GM21528 (cell line): Measurements from ENCODE around the gene PRDM16.

ENCODE experiments used
- ATAC-seq: cut with Tn5 transposase; IDR thresholded peaks from one replicate; pipeline ENCODE4 v1.9.1; 2021; ENCODE audit warnings: mild to moderate bottlenecking, moderate library complexity; ENCODE audit not compliant: unreplicated experiment, low FRiP score

The PRDM16 gene

DNA sequence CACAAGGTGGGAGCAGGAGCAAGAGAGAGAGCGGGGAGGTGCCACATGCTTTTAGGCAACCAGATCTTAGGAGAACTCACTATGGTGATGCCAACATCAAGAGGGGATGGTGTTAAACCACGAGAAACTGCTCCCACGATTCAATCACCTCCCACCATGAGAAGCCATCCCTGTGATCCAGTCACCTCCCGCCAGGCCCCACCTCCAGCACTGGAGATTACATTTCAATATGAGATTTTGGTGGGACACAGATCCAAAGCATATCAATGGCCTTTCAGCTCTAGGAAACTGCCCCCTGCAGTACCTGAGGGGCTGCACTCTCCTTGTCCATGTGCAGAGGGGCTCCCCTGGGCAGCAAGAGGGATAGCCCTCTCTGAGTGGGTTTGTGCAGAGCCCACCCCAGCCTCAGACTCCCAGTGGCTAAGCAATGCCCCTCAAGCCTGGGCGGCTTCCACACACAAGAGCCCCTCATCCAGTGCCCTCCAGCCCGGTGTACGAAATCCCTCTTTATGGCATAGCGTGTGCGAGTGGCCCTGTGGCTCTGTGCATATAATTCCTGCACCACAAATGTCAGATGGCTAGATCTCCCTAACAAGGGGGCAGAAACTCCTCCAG, 15.5 kb upstream of the PRDM16 start:
- no peak for ATAC-seq

DNA sequence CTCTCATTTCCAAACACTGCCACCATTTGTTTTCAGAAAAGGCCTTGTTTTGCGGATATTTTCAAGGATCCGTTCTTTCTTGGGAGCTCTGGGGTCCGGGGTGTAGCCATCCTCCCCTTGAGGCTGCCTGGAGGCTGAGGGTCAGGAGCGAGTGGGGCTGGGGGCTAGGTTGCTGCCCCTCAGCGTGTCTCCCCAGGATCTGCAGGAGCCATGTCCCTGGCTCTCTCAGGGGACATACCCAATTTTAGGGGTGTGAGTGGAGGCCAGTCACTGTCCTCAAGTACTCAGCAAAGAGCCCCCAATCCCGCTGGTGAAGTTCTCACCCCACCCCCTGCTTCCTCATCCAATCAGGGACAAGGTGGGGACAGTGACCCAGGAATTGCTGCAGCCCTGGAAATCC, 15.0 kb upstream of the PRDM16 start:
- no peak for ATAC-seq

GRCh38 chr1:3054474-3054873, 14.5 kb upstream of the PRDM16 start:
- no peak for ATAC-seq

- no peak for ATAC-seq
These were observed 14.0 kb upstream of the PRDM16 start for GRCh38 chr1:3055051-3055450.

GRCh38 chr1:3056641-3057040, 12.4 kb upstream of the PRDM16 start:
- ATAC-seq = no peak

GRCh38 chr1:3058263-3059030, 10.6 kb upstream of the PRDM16 start:
- no peak for ATAC-seq

DNA sequence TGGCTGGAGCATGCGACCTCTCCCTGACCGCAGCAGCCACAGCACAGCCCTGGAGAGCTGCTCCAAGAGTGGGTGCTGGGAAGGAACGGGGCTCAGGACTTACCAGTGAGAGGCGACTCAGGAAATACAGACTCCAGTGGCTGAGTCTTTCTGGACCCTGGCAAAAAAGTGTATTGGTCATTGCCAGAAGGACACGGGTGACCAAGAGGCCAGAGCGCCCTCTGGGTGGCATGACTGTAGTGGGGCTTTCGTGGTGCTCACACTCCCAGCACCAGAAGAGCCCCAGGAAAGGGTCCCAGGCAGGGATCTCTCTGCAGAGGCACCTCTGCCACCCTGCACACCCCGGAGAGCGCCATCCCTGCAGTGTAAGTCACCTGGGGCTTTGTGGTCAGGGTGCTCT, 8.9 kb upstream of the PRDM16 start:
- no peak for ATAC-seq

- no peak for ATAC-seq
These were observed 8.1 kb upstream of the PRDM16 start for GRCh38 chr1:3060601-3061551.

DNA sequence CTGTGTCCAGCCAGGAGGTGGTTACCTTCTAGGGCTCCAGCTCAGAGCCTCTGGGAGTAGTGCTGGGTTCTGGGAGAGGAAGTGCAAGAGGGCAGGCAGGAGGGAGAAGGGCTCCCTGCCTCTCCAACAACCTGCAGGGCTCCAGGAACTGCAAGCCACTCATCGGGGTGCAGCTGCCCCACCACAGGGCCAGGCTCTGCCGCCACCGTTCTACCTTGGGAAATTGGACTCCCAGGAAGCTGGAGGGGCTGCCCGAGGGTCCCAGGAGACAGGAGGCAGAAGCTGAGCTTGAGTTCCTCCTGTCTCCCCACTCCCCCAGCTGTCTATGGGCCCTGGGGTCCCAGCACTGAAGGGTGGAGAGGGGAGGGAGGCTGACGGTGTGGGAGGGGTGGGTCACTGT, 7.4 kb upstream of the PRDM16 start:
- no peak for ATAC-seq

GRCh38 chr1:3061981-3062615, 6.9 kb upstream of the PRDM16 start:
- ATAC-seq = no peak

DNA sequence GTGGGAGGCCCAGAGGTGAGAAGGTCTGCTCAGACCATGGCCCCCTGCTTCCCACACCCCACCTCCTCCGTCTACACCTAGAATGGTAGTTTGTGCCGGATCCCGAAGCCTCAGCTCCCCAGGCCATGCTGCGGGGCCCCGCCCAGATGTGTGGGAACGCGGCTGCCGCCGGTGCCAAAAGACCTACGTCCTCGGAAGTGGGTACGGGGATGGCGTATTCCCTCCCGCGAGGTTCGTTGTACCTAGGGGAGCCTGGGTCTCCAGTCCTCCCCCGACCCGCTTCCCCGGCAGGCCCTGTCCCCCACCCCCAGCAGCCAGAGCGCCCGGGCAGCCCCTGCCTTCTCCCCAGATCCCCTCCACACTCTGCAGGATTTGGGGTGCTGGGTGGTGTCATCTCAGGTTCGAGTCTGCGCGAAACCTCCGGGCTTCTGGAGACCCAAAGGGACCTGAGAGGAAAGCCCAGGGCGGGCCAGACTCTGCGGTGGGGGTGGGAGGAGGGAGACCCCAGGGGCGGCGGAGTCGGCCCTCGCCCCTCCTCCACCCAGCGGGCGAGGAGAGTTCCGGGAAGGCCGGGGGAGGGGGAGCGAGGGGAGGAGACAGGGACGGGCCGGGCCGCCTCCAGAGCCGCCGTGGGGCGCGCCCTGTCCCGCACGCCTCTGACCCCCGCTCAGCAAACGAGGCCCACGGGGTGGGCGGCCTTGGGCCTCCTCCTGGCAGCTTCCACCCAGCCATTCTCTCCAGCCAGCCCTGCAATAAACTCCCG, 6.2 kb upstream of the PRDM16 start:
- no peak for ATAC-seq

GRCh38 chr1:3063379-3064295, 5.4 kb upstream of the PRDM16 start:
- ATAC-seq = no peak

GRCh38 chr1:3064296-3064850, 4.6 kb upstream of the PRDM16 start:
- no peak for ATAC-seq

DNA sequence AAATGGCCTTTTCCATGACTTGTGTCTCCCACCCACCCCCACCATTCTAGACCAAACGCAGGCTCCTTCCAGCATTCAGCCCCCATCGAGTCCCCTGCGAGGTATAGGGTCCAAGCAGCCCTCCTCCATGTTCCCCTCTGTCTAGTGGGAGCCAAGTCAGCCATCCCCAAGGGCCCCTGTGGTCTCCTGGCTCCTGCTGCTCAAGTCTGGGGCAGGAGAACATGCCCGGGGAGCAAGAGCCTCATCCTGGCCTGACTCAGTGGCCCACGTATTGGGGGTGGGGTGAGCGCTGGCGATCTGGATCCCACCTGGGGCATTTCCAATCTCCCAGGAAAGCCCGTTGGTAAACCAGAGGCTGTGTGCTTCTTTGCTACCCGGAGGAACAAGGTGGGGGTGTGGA, 4.1 kb upstream of the PRDM16 start:
- no peak for ATAC-seq

- ATAC-seq = no peak
These were observed 3.6 kb upstream of the PRDM16 start for GRCh38 chr1:3065396-3065795.

DNA sequence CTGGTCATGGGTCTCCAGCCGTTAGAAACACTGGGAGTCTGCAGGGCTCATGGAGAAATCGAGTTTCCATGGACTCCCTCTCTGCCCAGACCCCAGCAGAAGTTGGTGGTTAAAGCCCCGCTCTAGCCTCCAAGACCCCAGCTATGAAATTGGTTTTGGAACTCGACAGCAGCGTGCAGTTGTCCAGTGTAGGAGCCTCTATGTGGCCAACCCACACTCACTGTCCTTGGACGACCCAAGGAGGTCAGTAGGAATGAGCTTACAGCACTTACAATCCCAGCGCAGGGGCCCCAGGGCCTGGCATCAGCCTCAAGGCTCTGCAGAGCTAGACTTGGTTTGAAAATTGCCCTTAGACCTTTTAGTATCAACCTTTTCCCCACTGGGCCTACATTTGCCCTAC, 3.2 kb upstream of the PRDM16 start:
- no peak for ATAC-seq

DNA sequence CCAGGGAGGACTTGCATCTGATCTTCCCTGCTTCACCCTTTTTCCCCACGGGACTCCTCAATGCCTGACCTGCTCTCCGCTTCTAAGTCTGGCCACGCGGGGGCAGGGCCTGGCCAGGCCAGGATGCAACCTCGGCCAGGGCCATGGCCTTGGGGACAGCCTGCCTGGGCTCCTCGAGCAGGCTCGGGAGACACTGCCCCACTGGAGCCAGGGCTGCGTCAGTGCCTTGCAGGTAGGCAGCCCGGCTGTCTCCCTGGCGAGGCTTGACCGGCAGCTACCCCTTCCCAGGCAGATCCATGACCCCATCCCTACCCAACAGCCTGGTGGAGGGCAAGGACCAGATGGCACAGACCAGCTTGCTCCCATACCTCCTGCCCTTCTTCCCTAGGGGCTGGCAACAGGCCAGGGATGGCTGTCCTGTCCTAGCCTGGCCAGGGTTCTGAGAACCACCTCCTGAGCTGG, 2.7 kb upstream of the PRDM16 start:
- no peak for ATAC-seq

GRCh38 chr1:3066826-3067225, 2.2 kb upstream of the PRDM16 start:
- ATAC-seq = no peak

DNA sequence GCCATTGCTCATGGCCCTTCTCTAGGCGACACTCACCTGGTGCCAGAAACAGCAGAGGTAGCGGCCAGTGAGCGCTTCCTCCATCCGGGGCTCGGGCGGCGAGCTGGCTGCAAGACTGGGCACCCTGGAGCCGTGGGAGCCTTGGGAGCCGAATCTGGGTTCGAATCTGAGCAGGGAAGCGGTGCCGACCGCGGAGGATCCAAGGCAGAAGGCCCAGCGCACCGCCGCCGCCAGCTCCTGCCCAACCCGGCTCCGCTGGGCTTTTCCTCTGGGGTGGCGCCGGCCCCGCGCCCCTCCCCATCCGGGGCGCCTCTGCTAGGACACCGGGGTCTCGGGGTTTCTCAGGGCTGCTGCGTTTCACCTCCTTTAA, 1.7 kb upstream of the PRDM16 start:
- no peak for ATAC-seq
